GM12891 (cell line): ENCODE results near the gene GCSH.

Experiments
- PAX5 ChIP-seq: IDR thresholded peaks from 2 replicates; pipeline ENCODE4 v1.6.1; 2011; ENCODE audit warnings: low read length, moderate library complexity, mild to moderate bottlenecking; ENCODE audit not compliant: insufficient read depth, severe bottlenecking
- POLR2A ChIP-seq: IDR thresholded peaks from 2 replicates; pipeline ENCODE4 v1.6.1; 2011; ENCODE audit warnings: low read depth, low read length, control low read depth

- TF ChIP-seq PAX5: no peak
- TF ChIP-seq POLR2A: no peak
Observed at GRCh38 chr16:81035975-81036750, 60.0 kb downstream of the GCSH start.
